Measurements from ENCODE around the gene OTOG.

The OTOG gene

DNA sequence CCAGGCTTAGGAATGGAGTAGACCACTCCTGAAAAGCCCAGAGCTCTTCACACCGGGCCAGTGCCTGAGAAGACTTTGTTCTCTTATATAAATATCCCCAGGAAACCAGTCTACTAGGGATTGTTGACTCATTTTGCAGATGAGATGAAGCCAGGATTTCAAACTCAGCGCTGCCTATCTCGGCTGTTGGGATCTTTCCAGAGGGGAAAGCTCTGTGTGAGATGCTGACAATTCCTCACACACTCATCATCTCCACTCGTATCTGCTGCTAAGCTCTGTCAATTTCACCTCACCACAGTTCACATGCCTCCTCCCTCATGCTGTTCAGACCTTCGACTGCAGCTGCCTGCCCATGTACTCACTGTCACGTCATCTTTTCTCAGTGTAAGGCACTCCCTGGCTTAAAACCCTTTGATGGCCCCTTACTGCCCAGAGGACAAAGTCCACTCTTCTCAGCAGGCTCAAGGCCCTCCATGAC, 15.4 kb upstream of the OTOG start:
- no peak for TF ChIP-seq CREB1 (IDR thresholded peaks at IDR 0.05; ENCODE audit: low read depth)
- no peak for TF ChIP-seq RAD21 (IDR thresholded peaks at IDR 0.05; ENCODE audit: low read depth)
- TF ChIP-seq REST (IDR thresholded peaks at IDR 0.05; ENCODE audit: low read depth) = no peak
- TF ChIP-seq MAX (IDR thresholded peaks at IDR 0.05) = no peak
- TF ChIP-seq CEBPB (IDR thresholded peaks at IDR 0.05) = no peak
- no peak for TF ChIP-seq NFIC (IDR thresholded peaks at IDR 0.05)
- no peak for TF ChIP-seq TCF12 (IDR thresholded peaks at IDR 0.05; ENCODE audit: low read depth)
- no peak for TF ChIP-seq ZBTB7A (IDR thresholded peaks at IDR 0.05; ENCODE audit: low read depth)
- no peak for TF ChIP-seq FOXM1 (IDR thresholded peaks at IDR 0.05; ENCODE audit: borderline replicate concordance, low read depth)
- no peak for TF ChIP-seq EGR1 (IDR thresholded peaks at IDR 0.05)

DNA sequence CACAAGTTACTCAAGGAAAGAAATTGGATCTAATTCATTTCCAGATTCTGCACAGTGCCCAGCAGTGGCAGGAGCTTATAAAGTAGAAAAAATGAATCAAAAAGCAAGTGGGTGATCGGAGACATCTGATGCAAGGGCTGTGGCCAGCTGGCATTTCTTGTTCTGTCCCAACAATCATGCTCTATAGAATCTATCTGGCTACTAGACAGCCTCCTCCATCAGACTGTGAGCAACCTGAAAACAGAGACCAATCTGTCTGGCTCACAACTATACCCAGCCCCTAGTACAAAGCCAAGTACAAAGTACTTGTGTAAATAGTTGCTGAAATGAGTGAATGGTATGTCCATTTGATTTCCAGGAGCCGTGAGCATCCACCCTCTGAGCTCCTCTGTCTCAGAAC, 14.3 kb upstream of the OTOG start:
- TF ChIP-seq YY1 (IDR thresholded peaks at IDR 0.05; ENCODE audit: low read depth) = no peak
- no peak for TF ChIP-seq TAF1 (IDR thresholded peaks at IDR 0.05; ENCODE audit: low read depth)

- TF ChIP-seq REST (IDR thresholded peaks at IDR 0.05; ENCODE audit: low read depth) (no peak), CREB1 (IDR thresholded peaks at IDR 0.05; ENCODE audit: low read depth) (no peak), ZBTB7A (IDR thresholded peaks at IDR 0.05; ENCODE audit: low read depth) (no peak), CEBPB (IDR thresholded peaks at IDR 0.05) (no peak), EP300 (IDR thresholded peaks at IDR 0.05; ENCODE audit: borderline replicate concordance) (no peak), TEAD4 (IDR thresholded peaks at IDR 0.05) (no peak), NFIC (IDR thresholded peaks at IDR 0.05) (no peak), RAD21 (IDR thresholded peaks at IDR 0.05; ENCODE audit: low read depth) (no peak), MAX (IDR thresholded peaks at IDR 0.05) (no peak), YY1 (IDR thresholded peaks at IDR 0.05; ENCODE audit: low read depth) (no peak), TAF1 (IDR thresholded peaks at IDR 0.05; ENCODE audit: low read depth) (no peak), EGR1 (IDR thresholded peaks at IDR 0.05) (no peak), TCF12 (IDR thresholded peaks at IDR 0.05; ENCODE audit: low read depth) (no peak), FOXM1 (IDR thresholded peaks at IDR 0.05; ENCODE audit: borderline replicate concordance, low read depth) (no peak)
- TF ChIP-seq, protein P1, sequence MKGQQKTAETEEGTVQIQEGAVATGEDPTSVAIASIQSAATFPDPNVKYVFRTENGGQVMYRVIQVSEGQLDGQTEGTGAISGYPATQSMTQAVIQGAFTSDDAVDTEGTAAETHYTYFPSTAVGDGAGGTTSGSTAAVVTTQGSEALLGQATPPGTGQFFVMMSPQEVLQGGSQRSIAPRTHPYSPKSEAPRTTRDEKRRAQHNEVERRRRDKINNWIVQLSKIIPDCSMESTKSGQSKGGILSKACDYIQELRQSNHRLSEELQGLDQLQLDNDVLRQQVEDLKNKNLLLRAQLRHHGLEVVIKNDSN (IDR thresholded peaks at IDR 0.05) = no peak
These were observed 13.7 kb upstream of the OTOG start for GRCh38 chr11:17533341-17533740.

GRCh38 chr11:17533778-17534415, 13.2 kb upstream of the OTOG start:
- TF ChIP-seq TEAD4 (IDR thresholded peaks at IDR 0.05) (no peak), MAX (IDR thresholded peaks at IDR 0.05) (no peak), REST (IDR thresholded peaks at IDR 0.05; ENCODE audit: low read depth) (no peak), ZBTB7A (IDR thresholded peaks at IDR 0.05; ENCODE audit: low read depth) (no peak), TCF12 (IDR thresholded peaks at IDR 0.05; ENCODE audit: low read depth) (no peak), RAD21 (IDR thresholded peaks at IDR 0.05; ENCODE audit: low read depth) (no peak), EGR1 (IDR thresholded peaks at IDR 0.05) (no peak), YY1 (IDR thresholded peaks at IDR 0.05; ENCODE audit: low read depth) (no peak), CEBPB (IDR thresholded peaks at IDR 0.05) (no peak), NFIC (IDR thresholded peaks at IDR 0.05) (no peak), FOXM1 (IDR thresholded peaks at IDR 0.05; ENCODE audit: borderline replicate concordance, low read depth) (no peak)
- TF ChIP-seq, protein P1 (IDR thresholded peaks at IDR 0.05) = no peak

All from Ishikawa (cell line).